Activated naive CD4-positive, alpha-beta T cell treated with anti-CD3 and anti-CD28 coated beads, Interleukin-2, amount 50 U/mL, for 24 hours (primary cell): ENCODE measurements around the gene RPS5.
"Not testable (repeated sequence)": the region's sequence is repeated elsewhere in the genome, so short reads cannot be mapped to it uniquely, and the experiment has no call there.

Experiments
- H3K27ac Mint-ChIP-seq: one replicate; pipeline ENCODE4 v1.8.0; 2021; ENCODE audit warnings: mild to moderate bottlenecking, mixed read lengths
- H3K27me3 Mint-ChIP-seq: one replicate; pipeline ENCODE4 v1.8.0; 2021; ENCODE audit warnings: mixed read lengths
- H3K36me3 Mint-ChIP-seq: one replicate; pipeline ENCODE4 v1.8.0; 2021; ENCODE audit warnings: mixed read lengths
- H3K4me1 Mint-ChIP-seq: one replicate; pipeline ENCODE4 v1.8.0; 2021; ENCODE audit warnings: mixed read lengths
- H3K4me3 Mint-ChIP-seq: one replicate; pipeline ENCODE4 v1.8.0; 2021; ENCODE audit warnings: mild to moderate bottlenecking, mixed read lengths
- H3K9me3 Mint-ChIP-seq: one replicate; pipeline ENCODE4 v1.8.0; 2021; ENCODE audit warnings: mixed read lengths

Gene RPS5

GRCh38 chr19:58406818-58407657, 20.0 kb downstream of the RPS5 start:
- Mint-ChIP-seq H3K9me3 (no peaks in the 10 kb centered on the region), H3K4me1 (peaks cover 32% of the 10 kb centered on the region), H3K36me3 (no peaks in the 10 kb centered on the region), H3K27ac (peak overlapping the region; percentile 96), H3K4me3 (peak overlapping the region; percentile 98), H3K27me3 (no peaks in the 10 kb centered on the region)

- peak overlapping the region; percentile 98 for H3K4me3 Mint-ChIP-seq
- no peaks in the 10 kb centered on the region for H3K9me3 Mint-ChIP-seq
- peaks cover 32% of the 10 kb centered on the region for H3K4me1 Mint-ChIP-seq
- peaks cover 3% of the 10 kb centered on the region for H3K36me3 Mint-ChIP-seq
- H3K27me3 Mint-ChIP-seq: no peaks in the 10 kb centered on the region
- H3K27ac Mint-ChIP-seq: peak overlapping the region; percentile 96
Observed at GRCh38 chr19:58407658-58408151, 20.6 kb downstream of the RPS5 start.

- peaks cover 28% of the 10 kb centered on the region for H3K4me1 Mint-ChIP-seq
- no peaks in the 10 kb centered on the region for H3K27me3 Mint-ChIP-seq
- peaks cover 5% of the 10 kb centered on the region for H3K36me3 Mint-ChIP-seq
- H3K27ac Mint-ChIP-seq: peak within 1 kb of the TSS; percentile 96
- H3K4me3 Mint-ChIP-seq: peak within 1 kb of the TSS; percentile 98
- no peaks in the 10 kb centered on the region for H3K9me3 Mint-ChIP-seq
Observed at GRCh38 chr19:58408152-58409009, 21.3 kb downstream of the RPS5 start, which contains the start of gene ZNF584. Gene ZNF584 (plus strand): TSS chr19:58408649. CDS start chr19:58409148, 499 bp downstream.

GRCh38 chr19:58409010-58409790, 22.1 kb downstream of the RPS5 start:
- Mint-ChIP-seq H3K4me3 (peak overlapping the region; percentile 98), H3K27ac (peak overlapping the region; percentile 25), H3K4me1 (peaks cover 28% of the 10 kb centered on the region), H3K27me3 (no peaks in the 10 kb centered on the region), H3K36me3 (peaks cover 5% of the 10 kb centered on the region), H3K9me3 (no peaks in the 10 kb centered on the region)

GRCh38 chr19:58416604-58417003, 29.5 kb downstream of the RPS5 start:
- no peak overlapping the region for H3K4me3 Mint-ChIP-seq
- no peak overlapping the region for H3K27ac Mint-ChIP-seq
- peaks cover 27% of the 10 kb centered on the region for H3K36me3 Mint-ChIP-seq
- H3K9me3 Mint-ChIP-seq: no peaks in the 10 kb centered on the region
- H3K4me1 Mint-ChIP-seq: no peaks in the 10 kb centered on the region
- no peaks in the 10 kb centered on the region for H3K27me3 Mint-ChIP-seq

GRCh38 chr19:58417071-58417470, 30.0 kb downstream of the RPS5 start:
- H3K9me3 Mint-ChIP-seq: no peaks in the 10 kb centered on the region
- no peak overlapping the region for H3K4me3 Mint-ChIP-seq
- no peak overlapping the region for H3K27ac Mint-ChIP-seq
- H3K36me3 Mint-ChIP-seq: peaks cover 27% of the 10 kb centered on the region
- H3K27me3 Mint-ChIP-seq: no peaks in the 10 kb centered on the region
- H3K4me1 Mint-ChIP-seq: no peaks in the 10 kb centered on the region

GRCh38 chr19:58428617-58429016, 41.5 kb downstream of the RPS5 start:
- Mint-ChIP-seq H3K27ac (no peak overlapping the region), H3K27me3 (no peaks in the 10 kb centered on the region), H3K4me1 (no peaks in the 10 kb centered on the region), H3K4me3 (no peak overlapping the region), H3K36me3 (peaks cover 20% of the 10 kb centered on the region), H3K9me3 (peaks cover 5% of the 10 kb centered on the region)

GRCh38 chr19:58429745-58430144, 42.7 kb downstream of the RPS5 start:
- Mint-ChIP-seq H3K9me3 (peaks cover 5% of the 10 kb centered on the region), H3K27ac (no peak overlapping the region), H3K4me3 (no peak overlapping the region), H3K4me1 (no peaks in the 10 kb centered on the region), H3K27me3 (no peaks in the 10 kb centered on the region), H3K36me3 (peaks cover 28% of the 10 kb centered on the region)

- Mint-ChIP-seq H3K36me3 (peaks cover 49% of the 10 kb centered on the region), H3K4me3 (no peak overlapping the region), H3K4me1 (peaks cover 12% of the 10 kb centered on the region), H3K27ac (no peak overlapping the region), H3K9me3 (peaks cover 15% of the 10 kb centered on the region), H3K27me3 (no peaks in the 10 kb centered on the region)
Observed at GRCh38 chr19:58434217-58434616, 47.1 kb downstream of the RPS5 start.

- peaks cover 18% of the 10 kb centered on the region for H3K9me3 Mint-ChIP-seq
- peaks cover 38% of the 10 kb centered on the region for H3K36me3 Mint-ChIP-seq
- peak within 1 kb of the TSS; percentile 93 for H3K27ac Mint-ChIP-seq
- H3K4me3 Mint-ChIP-seq: peak within 1 kb of the TSS; percentile 95
- H3K27me3 Mint-ChIP-seq: no peaks in the 10 kb centered on the region
- peaks cover 23% of the 10 kb centered on the region for H3K4me1 Mint-ChIP-seq
Observed at GRCh38 chr19:58439576-58440554, 52.8 kb downstream of the RPS5 start, which contains the start of gene ZNF132. Gene ZNF132 (minus strand): TSS chr19:58440153. CDS start chr19:58439821, 332 bp downstream.

- H3K27ac Mint-ChIP-seq: peak overlapping the region; percentile 93
- peaks cover 23% of the 10 kb centered on the region for H3K4me1 Mint-ChIP-seq
- peaks cover 18% of the 10 kb centered on the region for H3K9me3 Mint-ChIP-seq
- no peaks in the 10 kb centered on the region for H3K27me3 Mint-ChIP-seq
- peaks cover 32% of the 10 kb centered on the region for H3K36me3 Mint-ChIP-seq
- H3K4me3 Mint-ChIP-seq: peak overlapping the region; percentile 95
Observed at GRCh38 chr19:58440556-58440955, 53.5 kb downstream of the RPS5 start.

- not testable (repeated sequence) for H3K27ac Mint-ChIP-seq, H3K27me3 Mint-ChIP-seq, H3K4me3 Mint-ChIP-seq
- Mint-ChIP-seq H3K9me3 (peaks cover 13% of the 10 kb centered on the region), H3K36me3 (peaks cover 16% of the 10 kb centered on the region), H3K4me1 (peaks cover 19% of the 10 kb centered on the region)
Observed at GRCh38 chr19:58442986-58443385, 55.9 kb downstream of the RPS5 start.
